Measurements from ENCODE around the gene PRKCB. TPM values are rescaled to one million over a fixed set of nuclear protein-coding genes. Genes with fewer than 3 reads are reported as not detected.

Gene PRKCB
- polyA plus RNA-seq, 1 donor from 2014 or later = 27.6 TPM

DNA sequence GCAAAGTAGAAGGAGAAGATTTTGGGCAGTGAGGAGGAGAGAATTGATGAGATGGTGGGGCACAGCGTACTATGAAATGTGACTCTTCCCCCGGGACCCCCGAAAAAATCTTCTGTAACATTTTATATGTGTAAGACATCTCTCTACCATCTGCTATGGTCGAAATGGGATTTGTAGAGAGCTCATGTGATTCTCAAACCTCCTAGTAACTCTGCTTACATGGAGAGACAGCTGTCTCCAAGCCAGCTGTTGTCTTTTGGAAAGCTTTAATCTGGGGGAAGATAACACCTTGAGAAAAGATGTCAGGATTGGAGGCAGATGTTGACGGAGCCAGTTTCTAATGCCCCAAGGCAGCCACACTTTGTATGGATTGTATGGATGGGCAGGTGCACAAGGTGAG is 94.1 kb downstream of the PRKCB start:
- Histone ChIP-seq H3K27ac (ENCODE audit: low read length) (no peak overlapping the region), H3K9ac (ENCODE audit: low read length) (no peak overlapping the region), H2AFZ (ENCODE audit: low read depth, low read length) (no peak overlapping the region), H3K9me2 (ENCODE audit: insufficient read depth, low read length) (no peaks in the 10 kb centered on the region), H3K79me2 (replicated peaks; ENCODE audit: insufficient read depth, low read length) (no peaks in the 10 kb centered on the region), H4K20me1 (ENCODE audit: insufficient read depth) (no peaks in the 10 kb centered on the region), H3K9me3 (ENCODE audit: low read length) (no peaks in the 10 kb centered on the region), H3K27me3 (ENCODE audit: insufficient read depth, low read depth, low read length) (no peaks in the 10 kb centered on the region), H3K36me3 (ENCODE audit: insufficient read depth, low read length) (no peaks in the 10 kb centered on the region), H3K4me3 (ENCODE audit: low read length) (no peak overlapping the region), H3K4me2 (ENCODE audit: low read length) (no peak overlapping the region), H3F3A (ENCODE audit: insufficient read depth, low read length, poor library complexity, severe bottlenecking) (no peaks in the 10 kb centered on the region)
- TF ChIP-seq TAF1 (IDR thresholded peaks at IDR 0.05; ENCODE audit: low read depth) (no peak), EZH2 (IDR thresholded peaks at IDR 0.05; ENCODE audit: borderline replicate concordance, insufficient read depth, low read length, poor library complexity, severe bottlenecking) (no peak), RAD21 (conservative IDR thresholded peaks at IDR 0.05) (no peak), EP300 (conservative IDR thresholded peaks at IDR 0.05; ENCODE audit: poor library complexity, severe bottlenecking) (no peak), CTCF (IDR thresholded peaks at IDR 0.05; ENCODE audit: poor library complexity, severe bottlenecking) (no peak), MXI1 (conservative IDR thresholded peaks at IDR 0.05; ENCODE audit: poor library complexity, severe bottlenecking) (no peak), POLR2AphosphoS5 (IDR thresholded peaks at IDR 0.05) (no peak), SMC3 (conservative IDR thresholded peaks at IDR 0.05; ENCODE audit: poor library complexity) (no peak)
- TF ChIP-seq, protein P1, sequence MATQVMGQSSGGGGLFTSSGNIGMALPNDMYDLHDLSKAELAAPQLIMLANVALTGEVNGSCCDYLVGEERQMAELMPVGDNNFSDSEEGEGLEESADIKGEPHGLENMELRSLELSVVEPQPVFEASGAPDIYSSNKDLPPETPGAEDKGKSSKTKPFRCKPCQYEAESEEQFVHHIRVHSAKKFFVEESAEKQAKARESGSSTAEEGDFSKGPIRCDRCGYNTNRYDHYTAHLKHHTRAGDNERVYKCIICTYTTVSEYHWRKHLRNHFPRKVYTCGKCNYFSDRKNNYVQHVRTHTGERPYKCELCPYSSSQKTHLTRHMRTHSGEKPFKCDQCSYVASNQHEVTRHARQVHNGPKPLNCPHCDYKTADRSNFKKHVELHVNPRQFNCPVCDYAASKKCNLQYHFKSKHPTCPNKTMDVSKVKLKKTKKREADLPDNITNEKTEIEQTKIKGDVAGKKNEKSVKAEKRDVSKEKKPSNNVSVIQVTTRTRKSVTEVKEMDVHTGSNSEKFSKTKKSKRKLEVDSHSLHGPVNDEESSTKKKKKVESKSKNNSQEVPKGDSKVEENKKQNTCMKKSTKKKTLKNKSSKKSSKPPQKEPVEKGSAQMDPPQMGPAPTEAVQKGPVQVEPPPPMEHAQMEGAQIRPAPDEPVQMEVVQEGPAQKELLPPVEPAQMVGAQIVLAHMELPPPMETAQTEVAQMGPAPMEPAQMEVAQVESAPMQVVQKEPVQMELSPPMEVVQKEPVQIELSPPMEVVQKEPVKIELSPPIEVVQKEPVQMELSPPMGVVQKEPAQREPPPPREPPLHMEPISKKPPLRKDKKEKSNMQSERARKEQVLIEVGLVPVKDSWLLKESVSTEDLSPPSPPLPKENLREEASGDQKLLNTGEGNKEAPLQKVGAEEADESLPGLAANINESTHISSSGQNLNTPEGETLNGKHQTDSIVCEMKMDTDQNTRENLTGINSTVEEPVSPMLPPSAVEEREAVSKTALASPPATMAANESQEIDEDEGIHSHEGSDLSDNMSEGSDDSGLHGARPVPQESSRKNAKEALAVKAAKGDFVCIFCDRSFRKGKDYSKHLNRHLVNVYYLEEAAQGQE (IDR thresholded peaks at IDR 0.05; ENCODE audit: borderline replicate concordance) = no peak

GRCh38 chr16:23930791-23931190 is 95.0 kb downstream of the PRKCB start:
- H3K27me3 ChIP-seq (ENCODE audit: insufficient read depth, low read depth, low read length) = no peaks in the 10 kb centered on the region
- no peaks in the 10 kb centered on the region for H3F3A ChIP-seq (ENCODE audit: insufficient read depth, low read length, poor library complexity, severe bottlenecking)
- no peaks in the 10 kb centered on the region for H3K9me3 ChIP-seq (ENCODE audit: low read length)
- no peaks in the 10 kb centered on the region for H3K79me2 ChIP-seq (replicated peaks; ENCODE audit: insufficient read depth, low read length)
- H4K20me1 ChIP-seq (ENCODE audit: insufficient read depth) = no peaks in the 10 kb centered on the region
- no peak for TF ChIP-seq SMC3 (conservative IDR thresholded peaks at IDR 0.05; ENCODE audit: poor library complexity)
- TF ChIP-seq EZH2 (IDR thresholded peaks at IDR 0.05; ENCODE audit: borderline replicate concordance, insufficient read depth, low read length, poor library complexity, severe bottlenecking) = no peak
- no peak for TF ChIP-seq MXI1 (conservative IDR thresholded peaks at IDR 0.05; ENCODE audit: poor library complexity, severe bottlenecking)
- no peak for TF ChIP-seq EP300 (conservative IDR thresholded peaks at IDR 0.05; ENCODE audit: poor library complexity, severe bottlenecking)
- H3K27ac ChIP-seq (ENCODE audit: low read length) = no peak overlapping the region
- H3K9me2 ChIP-seq (ENCODE audit: insufficient read depth, low read length) = no peaks in the 10 kb centered on the region
- H3K9ac ChIP-seq (ENCODE audit: low read length) = no peak overlapping the region
- H3K4me2 ChIP-seq (ENCODE audit: low read length) = peak overlapping the region; percentile 62
- no peaks in the 10 kb centered on the region for H3K36me3 ChIP-seq (ENCODE audit: insufficient read depth, low read length)
- no peak overlapping the region for H2AFZ ChIP-seq (ENCODE audit: low read depth, low read length)
- no peak overlapping the region for H3K4me3 ChIP-seq (ENCODE audit: low read length)

All from neural cell (in vitro differentiated cells).